ENCODE data around the gene CASZ1.

CASZ1 gene, protein sequence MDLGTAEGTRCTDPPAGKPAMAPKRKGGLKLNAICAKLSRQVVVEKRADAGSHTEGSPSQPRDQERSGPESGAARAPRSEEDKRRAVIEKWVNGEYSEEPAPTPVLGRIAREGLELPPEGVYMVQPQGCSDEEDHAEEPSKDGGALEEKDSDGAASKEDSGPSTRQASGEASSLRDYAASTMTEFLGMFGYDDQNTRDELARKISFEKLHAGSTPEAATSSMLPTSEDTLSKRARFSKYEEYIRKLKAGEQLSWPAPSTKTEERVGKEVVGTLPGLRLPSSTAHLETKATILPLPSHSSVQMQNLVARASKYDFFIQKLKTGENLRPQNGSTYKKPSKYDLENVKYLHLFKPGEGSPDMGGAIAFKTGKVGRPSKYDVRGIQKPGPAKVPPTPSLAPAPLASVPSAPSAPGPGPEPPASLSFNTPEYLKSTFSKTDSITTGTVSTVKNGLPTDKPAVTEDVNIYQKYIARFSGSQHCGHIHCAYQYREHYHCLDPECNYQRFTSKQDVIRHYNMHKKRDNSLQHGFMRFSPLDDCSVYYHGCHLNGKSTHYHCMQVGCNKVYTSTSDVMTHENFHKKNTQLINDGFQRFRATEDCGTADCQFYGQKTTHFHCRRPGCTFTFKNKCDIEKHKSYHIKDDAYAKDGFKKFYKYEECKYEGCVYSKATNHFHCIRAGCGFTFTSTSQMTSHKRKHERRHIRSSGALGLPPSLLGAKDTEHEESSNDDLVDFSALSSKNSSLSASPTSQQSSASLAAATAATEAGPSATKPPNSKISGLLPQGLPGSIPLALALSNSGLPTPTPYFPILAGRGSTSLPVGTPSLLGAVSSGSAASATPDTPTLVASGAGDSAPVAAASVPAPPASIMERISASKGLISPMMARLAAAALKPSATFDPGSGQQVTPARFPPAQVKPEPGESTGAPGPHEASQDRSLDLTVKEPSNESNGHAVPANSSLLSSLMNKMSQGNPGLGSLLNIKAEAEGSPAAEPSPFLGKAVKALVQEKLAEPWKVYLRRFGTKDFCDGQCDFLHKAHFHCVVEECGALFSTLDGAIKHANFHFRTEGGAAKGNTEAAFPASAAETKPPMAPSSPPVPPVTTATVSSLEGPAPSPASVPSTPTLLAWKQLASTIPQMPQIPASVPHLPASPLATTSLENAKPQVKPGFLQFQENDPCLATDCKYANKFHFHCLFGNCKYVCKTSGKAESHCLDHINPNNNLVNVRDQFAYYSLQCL (N-terminal part only)

DNA sequence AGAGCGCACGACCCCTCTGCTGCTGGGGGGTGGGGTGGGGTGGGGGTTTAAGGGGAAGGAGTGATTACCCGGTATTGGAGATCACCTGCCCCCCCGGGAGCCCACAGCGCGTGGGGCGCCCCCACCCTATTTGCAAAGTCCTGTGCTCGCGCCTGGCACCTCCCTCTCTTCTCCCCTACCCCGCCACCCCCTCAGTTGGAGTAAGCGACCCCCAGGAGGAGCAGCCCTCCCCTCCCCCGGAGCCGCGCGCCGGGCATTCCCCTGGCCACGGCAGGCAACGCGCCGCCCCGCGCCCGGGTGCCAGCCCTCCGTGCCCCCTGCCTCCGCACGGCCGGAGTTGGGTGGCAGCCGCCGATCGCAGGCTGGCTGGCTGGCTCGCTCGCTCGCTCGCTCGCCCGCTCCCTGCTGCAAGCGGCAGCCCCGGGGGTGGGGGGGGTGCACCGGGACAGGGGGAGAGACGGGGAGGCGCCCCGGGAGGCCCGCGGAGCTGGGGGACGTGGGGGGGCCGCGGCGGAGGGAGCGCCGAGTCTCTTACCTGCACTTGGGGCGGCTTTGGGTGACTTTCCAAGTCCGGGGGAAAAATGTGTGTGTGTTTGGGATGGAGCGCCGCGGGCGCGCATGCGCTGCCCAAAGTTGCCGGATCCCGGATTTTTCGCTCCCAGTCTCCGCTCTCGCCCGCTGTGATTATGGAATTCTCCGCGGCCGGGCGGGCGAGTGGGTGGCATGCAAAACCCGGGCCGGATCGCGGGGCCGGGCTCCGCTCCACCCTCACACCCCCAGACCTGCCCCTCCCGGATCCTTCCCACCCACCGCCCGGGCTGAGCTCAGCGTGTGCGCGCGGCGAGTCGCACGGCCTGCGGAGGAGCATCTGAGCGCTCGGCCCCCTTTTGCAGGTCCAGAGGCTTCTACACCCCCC, at the start of gene CASZ1:
TSS of gene CASZ1 (minus strand) at position 618 of the 916 bp plus-strand sequence. CDS start 102,757 bp downstream, outside the sequence.
- no peak for DNase-seq (ENCODE audit: low spot score)

DNA sequence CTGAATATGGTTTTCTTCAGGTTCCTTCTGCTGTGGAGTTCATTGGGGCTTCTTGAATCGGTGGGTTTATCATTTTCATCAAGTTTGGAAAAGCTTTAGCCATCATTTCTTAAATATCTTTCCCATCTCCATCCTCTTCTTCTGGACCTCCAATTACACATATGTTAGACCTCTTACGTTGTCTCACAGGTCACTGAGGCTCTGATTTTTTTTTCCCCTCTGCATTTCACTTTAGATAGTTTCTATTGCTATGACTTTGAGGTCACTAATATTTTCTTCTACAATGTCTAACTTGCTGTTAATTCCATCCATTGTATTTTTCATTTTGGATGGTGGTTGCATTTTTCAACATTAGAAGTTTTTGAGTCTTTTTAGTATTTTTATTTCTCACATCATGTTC, 47.3 kb upstream of the CASZ1 start:
- DNase-seq (ENCODE audit: low spot score): no peak

DNA sequence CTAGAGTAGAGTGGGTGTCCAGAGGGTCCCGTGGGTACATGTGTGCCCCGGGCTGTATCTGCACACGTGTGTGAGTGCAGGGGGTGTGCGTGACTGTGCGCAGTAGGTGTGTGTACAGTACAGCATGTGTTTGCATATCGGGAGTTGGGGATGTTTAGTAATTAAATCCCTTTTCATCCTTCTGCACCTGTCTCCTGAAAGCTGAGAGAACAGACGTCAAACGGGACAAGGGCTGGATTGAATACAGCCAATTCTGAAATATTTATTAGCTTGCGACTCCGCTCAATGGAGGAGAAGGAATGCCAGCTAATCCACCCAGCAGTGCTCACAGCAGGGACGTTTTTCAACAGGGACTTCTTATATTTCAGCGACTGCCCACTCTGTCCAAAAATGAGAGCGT, 44.7 kb upstream of the CASZ1 start:
- no peak for DNase-seq (ENCODE audit: low spot score)

DNA sequence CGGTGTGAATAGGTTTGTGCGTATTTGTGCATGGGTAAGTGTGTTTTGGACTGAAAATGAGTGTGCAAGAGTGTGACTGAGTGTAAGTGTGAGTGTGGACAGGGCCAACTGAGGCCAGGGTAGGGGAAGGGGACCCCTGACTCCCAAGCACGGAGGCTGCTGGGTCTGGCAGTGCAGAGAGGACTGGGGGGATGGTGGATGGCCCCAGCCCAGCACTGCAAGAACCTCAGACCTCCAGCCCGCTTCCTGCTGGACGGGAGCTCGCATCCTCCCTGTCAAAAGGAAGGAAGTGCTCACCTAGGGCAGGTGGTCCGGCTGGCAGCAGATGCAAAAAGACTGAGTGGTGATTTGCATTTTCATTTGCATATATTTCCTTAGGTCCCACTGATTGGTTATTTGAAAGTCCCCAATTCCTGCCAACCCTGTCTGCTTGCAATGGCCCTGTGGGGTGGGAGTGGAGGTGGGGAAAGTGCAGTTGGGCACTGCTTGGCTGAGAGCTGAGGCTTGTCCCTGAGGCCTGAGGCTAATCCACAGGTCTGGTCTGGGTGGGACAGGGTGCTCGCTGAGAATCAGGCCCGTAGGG, 42.8 kb upstream of the CASZ1 start:
- DNase-seq (ENCODE audit: low spot score): no peak

DNA sequence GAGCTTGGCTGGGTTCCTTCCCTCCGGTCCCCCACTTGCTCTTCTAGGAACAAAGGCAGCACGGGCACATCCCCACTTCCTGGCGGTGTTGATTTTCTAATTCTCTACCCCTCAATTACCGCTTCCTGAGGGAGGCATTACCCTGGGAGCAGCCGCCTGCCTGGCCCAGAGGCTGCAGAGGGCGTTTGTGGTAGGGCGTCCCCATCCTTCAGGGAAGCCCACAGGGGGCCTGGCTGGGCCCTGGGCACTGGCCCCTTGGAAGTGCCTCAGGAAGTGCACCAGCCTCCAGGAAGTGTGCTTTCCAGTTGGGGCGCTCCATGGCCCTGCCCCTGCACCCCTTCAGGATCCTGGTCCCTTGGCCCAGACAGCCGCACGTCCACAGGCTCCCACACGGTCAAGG, 42.1 kb upstream of the CASZ1 start:
- DNase-seq (ENCODE audit: low spot score): no peak

DNA sequence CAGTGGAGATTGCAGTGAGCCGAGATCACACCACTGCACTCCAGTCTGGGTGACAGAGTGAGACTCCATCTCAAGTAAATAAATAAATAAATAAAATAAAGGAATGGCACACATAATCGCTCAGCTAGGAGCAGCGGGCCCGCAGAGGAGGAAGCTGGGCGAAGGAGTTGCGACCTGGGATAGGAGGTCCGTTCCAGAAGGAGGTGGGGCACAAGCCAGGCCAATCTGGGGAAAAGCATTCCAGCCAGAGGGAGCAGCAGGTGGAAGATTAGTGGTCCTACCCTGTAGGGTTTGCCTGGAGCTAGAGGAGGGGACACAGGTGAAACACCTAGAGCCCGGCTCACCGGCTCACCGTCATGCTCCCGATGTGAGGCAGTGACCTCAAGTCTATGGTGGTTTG, 40.3 kb upstream of the CASZ1 start:
- DNase-seq (ENCODE audit: low spot score): no peak

DNA sequence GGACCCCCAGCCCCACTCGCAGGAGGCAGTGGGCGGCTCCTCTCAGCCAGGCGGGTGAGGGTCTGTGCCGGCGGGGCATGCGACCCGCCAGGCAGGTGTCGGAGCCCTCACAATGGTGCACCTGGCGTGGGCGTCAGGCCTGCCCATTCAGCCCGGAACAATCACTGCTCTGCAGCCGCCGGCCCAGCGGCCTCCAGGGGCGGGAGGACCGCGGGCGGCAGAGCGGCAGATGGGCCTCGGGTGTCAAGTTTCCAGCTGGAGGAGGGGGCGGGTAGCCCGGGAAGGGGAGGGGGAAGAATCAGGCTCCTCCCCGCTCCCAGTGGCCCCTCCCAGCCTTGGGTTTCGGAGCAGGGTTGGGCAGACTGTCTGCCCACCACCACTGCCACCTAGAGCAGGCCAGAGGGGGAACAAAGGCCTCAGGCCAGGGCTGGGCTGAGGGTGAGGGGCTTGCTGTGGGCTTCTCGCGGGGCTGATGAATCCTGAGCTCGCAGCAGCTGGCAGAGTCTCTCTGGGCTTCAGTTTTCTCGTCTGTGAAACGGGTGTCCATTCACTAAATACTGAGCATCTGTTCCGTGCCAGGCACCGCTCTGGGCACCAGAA, 39.5 kb upstream of the CASZ1 start:
- no peak for DNase-seq (ENCODE audit: low spot score)

DNA sequence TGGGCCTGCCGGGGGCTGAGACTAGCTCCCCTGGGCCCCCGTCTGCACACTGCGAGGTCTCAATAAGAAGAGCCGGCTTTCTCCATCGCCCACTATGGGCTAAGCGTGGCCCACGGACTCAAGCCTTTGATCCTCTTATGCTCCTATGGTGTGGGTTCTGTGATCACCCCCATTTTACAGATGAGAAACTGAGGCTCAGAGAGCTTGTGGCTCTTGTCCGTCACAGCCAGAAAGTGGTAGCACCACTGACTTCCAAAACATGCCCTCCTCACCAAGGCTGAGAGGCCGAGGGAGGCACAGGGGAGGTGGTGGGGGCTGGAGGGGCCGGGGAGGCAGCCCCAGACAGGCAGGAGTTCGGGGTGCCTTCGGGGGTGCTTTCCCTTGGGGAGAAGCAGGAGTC, 39.0 kb upstream of the CASZ1 start:
- no peak for DNase-seq (ENCODE audit: low spot score)

DNA sequence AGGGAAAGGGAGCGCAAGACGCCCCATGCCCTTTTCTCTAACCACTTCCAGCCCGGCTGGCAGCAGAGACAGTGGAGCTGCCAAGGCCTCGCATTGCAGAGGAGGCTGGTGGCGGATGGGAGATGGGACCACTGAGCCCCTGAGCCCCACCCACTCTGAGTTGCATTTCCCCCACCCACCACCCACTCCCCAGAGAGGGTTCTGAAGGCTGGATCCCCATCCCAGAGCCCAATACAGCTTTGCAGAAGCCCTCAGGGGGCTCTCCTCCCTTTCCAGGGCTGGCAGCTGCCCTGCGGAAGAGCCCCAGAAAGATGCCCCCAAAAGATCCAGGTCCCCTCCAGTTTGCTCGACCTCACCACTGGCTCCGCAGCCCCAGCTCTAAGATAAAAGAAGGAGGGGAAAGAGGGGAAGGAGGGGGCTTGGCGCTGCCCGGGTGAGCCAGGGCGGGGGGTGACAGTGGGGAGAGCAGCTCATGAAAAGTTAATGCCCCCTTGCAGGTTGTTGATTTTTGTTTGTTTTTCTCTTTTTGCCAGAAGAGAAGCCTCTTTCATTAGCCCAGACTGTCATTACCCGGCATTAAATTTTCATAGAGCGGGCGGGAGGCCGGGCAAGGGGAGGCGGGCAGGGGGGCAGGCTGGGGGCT, 38.4 kb upstream of the CASZ1 start:
- DNase-seq (ENCODE audit: low spot score): no peak

DNA sequence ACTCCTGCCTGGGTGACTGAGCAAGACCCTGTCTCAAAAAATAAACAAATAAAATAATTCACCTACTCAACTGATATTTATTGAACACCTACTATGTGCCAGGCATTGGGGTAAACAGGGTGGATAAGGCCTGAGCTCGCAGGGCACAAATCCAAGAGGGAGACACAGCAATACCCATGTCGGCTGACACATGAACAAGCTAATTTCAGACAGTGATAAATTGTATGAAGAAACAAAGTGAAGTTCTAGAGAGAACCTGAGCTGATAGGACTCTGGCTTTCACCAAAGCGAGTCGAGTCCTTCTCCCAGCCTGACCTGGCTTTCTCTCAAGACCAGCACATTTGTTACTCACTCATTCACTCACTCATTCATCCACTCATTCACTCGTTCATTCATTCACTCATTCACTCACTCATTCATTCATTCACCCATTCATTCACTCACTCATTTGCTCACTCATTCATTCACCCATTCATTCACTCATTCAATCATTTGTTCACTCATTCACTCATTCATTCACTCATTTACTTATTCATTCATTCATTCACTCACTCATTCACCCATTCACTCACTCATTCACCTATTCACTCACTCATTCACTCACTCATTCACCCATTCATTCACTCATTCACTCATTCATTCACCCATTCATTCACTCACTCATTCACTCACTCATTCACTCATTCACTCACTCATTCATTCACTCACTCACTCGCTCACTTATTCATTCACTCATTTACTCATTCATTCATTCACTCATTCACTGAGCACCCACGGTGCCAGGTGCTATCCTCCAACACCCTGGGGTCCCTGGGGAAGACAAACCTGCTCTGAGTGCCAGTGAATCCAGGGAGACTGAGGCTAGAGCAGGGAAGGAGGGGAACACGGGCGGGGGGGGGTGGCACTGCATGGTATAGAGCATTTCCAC, 37.4 kb upstream of the CASZ1 start:
- DNase-seq (ENCODE audit: low spot score): no peak

DNA sequence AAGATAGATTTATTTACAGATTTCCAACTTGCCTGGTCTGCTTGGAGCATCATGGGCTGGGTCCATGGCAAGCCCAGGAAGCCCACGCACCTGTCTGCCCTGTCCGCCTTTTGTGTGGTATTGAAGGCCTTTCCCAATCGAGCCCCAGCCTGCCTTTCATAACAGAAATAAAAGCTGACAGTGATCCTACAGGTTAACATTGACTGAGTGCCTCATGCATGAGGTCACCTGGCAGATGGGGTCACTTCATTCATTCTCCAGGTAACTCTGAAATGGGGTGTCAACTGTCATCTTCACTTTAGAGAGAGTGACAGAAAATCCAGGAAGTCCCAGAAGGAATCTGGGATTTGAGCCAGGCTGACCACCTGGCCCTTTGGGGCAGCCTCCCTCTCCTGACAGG, 36.3 kb upstream of the CASZ1 start:
- no peak for DNase-seq (ENCODE audit: low spot score)

DNA sequence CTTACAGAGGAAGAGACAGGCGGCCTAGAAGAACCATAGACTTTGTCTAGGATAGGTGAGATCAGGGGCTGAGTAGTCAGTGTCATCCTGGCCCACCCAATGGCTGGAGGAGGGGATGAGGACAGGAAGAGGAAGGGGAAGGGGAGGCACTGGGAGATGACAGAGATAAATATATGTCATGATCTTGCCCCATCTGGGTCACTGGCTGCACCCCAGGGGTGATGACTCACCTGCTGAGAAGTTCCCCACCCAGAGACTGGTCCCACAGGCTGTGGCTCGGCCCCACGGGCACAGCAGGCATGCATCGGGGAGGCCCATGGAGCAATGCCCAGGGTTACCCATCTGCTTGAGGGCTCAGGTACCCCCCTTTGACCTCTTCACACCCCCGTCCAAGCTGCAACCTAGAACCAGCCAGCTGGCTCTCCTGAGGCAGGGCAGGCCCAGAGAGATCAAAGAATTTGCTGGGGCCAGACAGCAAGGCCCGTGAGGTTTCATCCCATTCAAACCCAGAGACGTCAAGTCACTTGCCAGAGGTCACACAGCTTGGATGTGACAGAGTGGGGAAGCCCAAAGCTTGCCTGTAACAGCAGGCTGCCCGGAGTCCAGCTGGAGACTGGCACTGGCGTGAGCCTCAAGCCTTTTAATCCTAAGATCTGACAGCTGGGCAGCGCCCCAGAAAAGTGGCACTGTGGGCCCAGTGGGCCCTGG, 34.7 kb upstream of the CASZ1 start:
- no peak for DNase-seq (ENCODE audit: low spot score)

DNA sequence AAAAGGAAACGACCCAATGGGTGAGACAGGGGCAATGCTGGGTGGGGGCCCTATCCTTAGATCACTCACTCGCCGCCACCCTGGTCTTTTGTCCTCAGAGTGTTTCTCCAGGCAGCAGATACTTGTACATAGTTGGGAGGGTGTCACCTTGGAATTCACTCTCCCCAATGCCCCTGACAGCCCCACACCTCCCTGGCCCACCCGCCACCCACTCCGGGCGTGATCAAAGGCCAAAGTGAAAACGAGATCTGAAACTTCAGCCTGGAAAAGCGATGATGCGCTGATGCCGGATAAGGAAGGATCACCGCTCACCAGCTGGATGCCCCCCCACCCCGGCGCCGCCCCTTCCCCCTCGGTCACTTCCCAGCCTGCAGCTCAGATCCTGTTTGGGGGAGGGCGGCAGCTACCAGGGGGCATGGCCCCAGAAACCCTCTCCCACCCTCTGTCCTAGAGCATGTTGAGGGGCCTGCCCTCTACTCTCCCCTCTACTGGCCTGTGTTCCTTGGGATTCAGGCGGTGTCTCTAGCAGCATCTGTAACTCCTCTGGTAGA, 33.6 kb upstream of the CASZ1 start:
- no peak for DNase-seq (ENCODE audit: low spot score)

DNA sequence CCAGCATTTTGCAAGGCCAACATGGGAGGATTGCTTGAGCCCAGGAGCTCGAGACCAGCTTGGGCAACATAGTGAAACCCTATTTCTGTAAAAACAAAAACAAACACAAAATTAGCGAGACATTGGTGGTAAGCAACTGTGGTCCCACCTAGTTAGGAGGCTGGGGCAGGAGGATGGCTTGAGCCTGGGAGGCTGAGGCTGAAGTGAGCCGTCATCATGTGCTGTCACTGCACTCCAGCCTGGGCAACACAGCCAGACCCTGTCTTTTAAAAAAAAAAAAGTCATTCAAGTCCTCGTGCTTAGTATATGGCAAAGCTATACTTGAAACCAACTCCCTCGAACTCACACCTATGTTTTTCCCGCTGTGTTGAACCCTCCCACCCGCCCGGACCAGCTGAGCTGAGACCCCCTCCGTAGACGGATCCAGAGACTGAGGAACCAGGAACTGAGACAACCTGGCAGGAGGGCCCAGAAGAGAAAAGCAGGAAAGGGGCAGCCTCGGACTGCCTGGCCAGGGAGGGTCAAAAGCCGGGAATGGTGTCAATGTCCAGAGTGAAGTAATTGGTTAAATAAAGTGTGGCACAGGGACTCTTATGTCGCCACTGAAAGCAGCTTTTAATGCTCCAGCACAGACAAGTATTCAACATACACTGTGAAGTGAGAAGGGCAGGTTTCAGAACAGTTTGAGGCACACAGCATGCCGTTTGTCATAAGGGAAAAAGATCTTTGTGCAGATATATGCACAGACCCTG, 32.8 kb upstream of the CASZ1 start:
- no peak for DNase-seq (ENCODE audit: low spot score)

DNA sequence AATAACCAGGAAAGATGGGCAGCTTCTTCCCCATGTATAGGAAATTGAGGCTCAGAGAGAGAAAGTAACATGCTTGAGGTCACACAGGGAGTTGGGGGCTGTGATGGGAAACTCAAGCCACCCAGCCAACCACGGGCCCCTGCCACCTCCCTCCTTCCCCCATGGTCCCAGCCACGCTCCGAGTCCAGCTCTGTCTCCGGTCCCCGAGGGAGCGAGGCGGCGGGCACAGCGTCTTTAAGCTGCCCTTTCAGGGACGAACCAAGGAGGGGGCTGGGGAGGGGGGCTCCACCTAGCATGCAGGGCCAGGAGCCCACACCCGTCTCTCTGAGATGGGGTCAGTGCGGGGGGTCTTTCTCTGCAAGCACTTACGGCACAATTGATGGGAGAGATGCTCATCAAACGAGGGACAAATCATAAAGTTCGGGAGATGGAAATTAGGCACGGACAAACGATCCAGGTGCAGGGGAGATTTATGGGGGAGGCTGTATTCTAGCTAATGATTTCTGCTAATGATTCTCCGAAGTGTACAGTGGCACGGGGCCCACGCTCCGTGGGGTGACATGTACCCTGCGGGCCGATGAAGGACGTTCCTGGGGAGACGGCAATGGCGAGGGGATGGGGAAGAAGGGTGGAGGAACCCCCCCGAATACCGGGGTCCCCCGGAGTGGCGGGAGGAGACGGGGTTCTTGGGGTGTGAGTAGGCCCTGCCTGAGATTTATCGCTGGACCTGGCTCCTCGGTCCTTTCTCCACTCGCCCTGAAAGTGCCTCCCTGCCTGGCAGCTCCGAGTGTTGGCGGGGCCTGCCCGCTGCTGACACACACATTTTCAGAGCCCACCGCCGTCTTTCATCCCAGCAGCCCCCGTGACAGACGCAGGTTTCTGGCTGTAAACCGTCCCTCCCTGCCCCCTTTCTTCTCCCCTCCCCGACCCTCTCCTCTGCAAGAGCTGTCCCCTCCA, 31.2 kb upstream of the CASZ1 start:
- no peak for DNase-seq (ENCODE audit: low spot score)

DNA sequence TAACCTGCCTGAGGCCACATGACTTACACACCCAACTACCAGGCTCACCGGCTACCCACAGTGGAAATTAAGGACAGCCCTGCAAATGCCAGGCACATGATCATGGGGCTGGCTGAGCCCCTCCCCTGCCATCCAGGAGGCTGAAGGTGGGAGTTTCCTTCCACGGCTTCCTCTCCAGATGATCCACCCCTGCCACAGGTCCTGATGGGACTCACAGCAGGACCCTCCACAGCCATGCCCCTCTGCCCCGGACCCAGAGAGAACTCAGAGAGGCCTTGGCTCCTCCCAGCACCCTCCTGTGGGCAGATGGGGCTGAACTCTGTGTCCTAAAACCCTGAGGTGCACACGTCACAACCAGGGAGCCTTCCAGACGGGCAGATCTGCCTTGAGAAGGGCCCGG, 29.1 kb upstream of the CASZ1 start:
- DNase-seq (ENCODE audit: low spot score): no peak

Measured in hematopoietic multipotent progenitor cell treated with erythropoietin and hydrocortisone succinate and interleukin-3 and kit ligand, for 17 days (in vitro differentiated cells).